ENCODE results near the gene MEP1A.
"Not testable (repeated sequence)": the region's sequence is repeated elsewhere in the genome, so short reads cannot be mapped to it uniquely, and the experiment has no call there.

MEP1A gene

GRCh38 chr6:46777476-46778346 is 15.5 kb upstream of the MEP1A start:
- no peak for DNase-seq

- no peak for DNase-seq
These were observed 11.5 kb upstream of the MEP1A start for GRCh38 chr6:46781478-46782378.

- DNase-seq = no peak
These were observed 8.7 kb upstream of the MEP1A start for GRCh38 chr6:46784535-46784934.

GRCh38 chr6:46787871-46788540 is 5.2 kb upstream of the MEP1A start:
- DNase-seq = no peak

- no peak for DNase-seq
These were observed 4.4 kb upstream of the MEP1A start for GRCh38 chr6:46788791-46789190.

GRCh38 chr6:46789434-46790354 is 3.5 kb upstream of the MEP1A start:
- no peak for DNase-seq

GRCh38 chr6:46790355-46790874 is 2.8 kb upstream of the MEP1A start:
- no peak for DNase-seq

GRCh38 chr6:46792635-46793034 is 554 bp upstream of the MEP1A start:
- DNase-seq = no peak

- DNase-seq = no peak
These were observed 879 bp downstream of the MEP1A start for GRCh38 chr6:46794068-46794467.

GRCh38 chr6:46795816-46796215 is 2.6 kb downstream of the MEP1A start:
- no peak for DNase-seq

- DNase-seq = no peak
These were observed 3.8 kb downstream of the MEP1A start for GRCh38 chr6:46796848-46797580.

- DNase-seq = no peak
These were observed 6.5 kb downstream of the MEP1A start for GRCh38 chr6:46799657-46800056.

GRCh38 chr6:46808806-46809205 is 15.6 kb downstream of the MEP1A start:
- no peak for DNase-seq

GRCh38 chr6:46815130-46815529 is 21.9 kb downstream of the MEP1A start:
- no peak for DNase-seq

GRCh38 chr6:46816626-46817025 is 23.4 kb downstream of the MEP1A start:
- no peak for DNase-seq

- no peak for DNase-seq
These were observed 26.4 kb downstream of the MEP1A start for GRCh38 chr6:46819561-46819960.

GRCh38 chr6:46821458-46821881 is 28.3 kb downstream of the MEP1A start:
- no peak for DNase-seq

- DNase-seq = no peak
These were observed 35.8 kb downstream of the MEP1A start for GRCh38 chr6:46828939-46829338.

- no peak for DNase-seq
These were observed 39.6 kb downstream of the MEP1A start for GRCh38 chr6:46832816-46833215.

- DNase-seq = not testable (repeated sequence)
These were observed 41.2 kb downstream of the MEP1A start for GRCh38 chr6:46834257-46834916.

GRCh38 chr6:46834991-46835390 is 41.8 kb downstream of the MEP1A start:
- DNase-seq = not testable (repeated sequence)

Measured in activated naive CD4-positive, alpha-beta T cell treated with Interleukin-2 at 50 U/mL for 16 hours (primary cell).